ENCODE measurements around the gene GALNT2. TPM values are rescaled to one million over a fixed set of nuclear protein-coding genes. Genes with fewer than 3 reads are reported as not detected.

GALNT2 gene
- total and polyA plus RNA-seq, 10 of the 15 experiments (the other 5 are each of a cell fraction or from before 2014, with no cell fraction given), result 0.52 to 27.7 (median 16.3) TPM

DNA sequence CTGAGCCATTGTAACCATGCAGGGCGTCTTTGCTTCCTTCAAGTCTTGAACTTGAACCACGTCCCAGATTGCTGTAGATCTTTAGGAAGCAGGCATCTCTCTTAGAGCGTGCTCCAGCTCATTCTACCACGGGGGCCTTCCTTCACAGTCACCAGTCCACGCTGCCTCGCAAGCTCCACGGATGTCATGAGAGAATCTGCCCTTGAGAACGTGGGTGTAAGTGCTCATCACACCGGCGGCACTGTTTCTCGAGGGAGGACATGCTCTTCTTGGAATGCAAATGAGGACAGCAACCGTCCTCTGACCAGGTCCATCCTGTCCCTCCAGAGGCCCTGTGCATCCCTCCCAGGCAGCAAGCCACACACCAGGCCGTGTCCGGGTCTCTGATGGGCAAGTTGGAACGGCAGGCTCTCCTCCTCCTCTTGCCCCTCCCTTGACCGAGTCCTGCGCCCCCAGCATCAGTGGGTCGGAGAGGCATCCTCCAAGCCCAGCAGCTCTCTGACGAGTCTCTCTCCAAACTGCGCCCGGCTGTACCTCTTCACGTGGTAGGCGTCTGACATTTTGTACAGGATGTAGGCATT lies 256.0 kb downstream of the GALNT2 start:
- Histone ChIP-seq H2AFZ (ENCODE audit: control insufficient read depth, low read depth, low read length) (no peak overlapping the region), H3K4me1 (ENCODE audit: control insufficient read depth, insufficient read depth, low read length) (no peaks in the 10 kb centered on the region), H3K4me2 (ENCODE audit: control insufficient read depth, insufficient read depth) (no peak overlapping the region), H3K27me3 (replicated peaks in 1 of 2; ENCODE audit: control insufficient read depth in 2 of 2, insufficient read depth in 2 of 2, low read length in 1 of 2) (peaks cover 0 to 1% of the 10 kb centered on the region in 2 experiments; a peak in 1 of 4 replicates), H3K4me3 (no peak overlapping the region), H3K9ac (ENCODE audit: control insufficient read depth, insufficient read depth, low read length) (no peak overlapping the region), H3K36me3 (ENCODE audit: control insufficient read depth in 2 of 2, insufficient read depth in 2 of 2, low read length in 1 of 2) (no peaks in the 10 kb centered on the region), H3K27ac (ENCODE audit: control insufficient read depth, insufficient read depth) (no peak overlapping the region), H4K20me1 (ENCODE audit: control insufficient read depth, insufficient read depth) (no peaks in the 10 kb centered on the region), H3K9me3 (replicated peaks; ENCODE audit: control insufficient read depth, insufficient read depth, low read length) (no peaks in the 10 kb centered on the region), H3K79me2 (ENCODE audit: control insufficient read depth, insufficient read depth, low read length) (no peaks in the 10 kb centered on the region)
- TF ChIP-seq, protein P1, sequence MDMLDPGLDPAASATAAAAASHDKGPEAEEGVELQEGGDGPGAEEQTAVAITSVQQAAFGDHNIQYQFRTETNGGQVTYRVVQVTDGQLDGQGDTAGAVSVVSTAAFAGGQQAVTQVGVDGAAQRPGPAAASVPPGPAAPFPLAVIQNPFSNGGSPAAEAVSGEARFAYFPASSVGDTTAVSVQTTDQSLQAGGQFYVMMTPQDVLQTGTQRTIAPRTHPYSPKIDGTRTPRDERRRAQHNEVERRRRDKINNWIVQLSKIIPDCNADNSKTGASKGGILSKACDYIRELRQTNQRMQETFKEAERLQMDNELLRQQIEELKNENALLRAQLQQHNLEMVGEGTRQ (IDR thresholded peaks at IDR 0.05; ENCODE audit: borderline replicate concordance, low read depth, low read length), result no peak
- TF ChIP-seq JUND (IDR thresholded peaks at IDR 0.05; ENCODE audit: low read depth, low read length), result no peak
- FAIRE-seq (no peak), DNase-seq (ENCODE audit: low read depth, low spot score) (no peak), ATAC-seq (no peak)
- CTCF ChIA-PET, result no interaction called here
- POLR2A ChIA-PET, result no interaction called here
- WGBS (ENCODE audit: insufficient coverage, insufficient replicate concordance, low lambda C conversion rate, missing lambda C conversion rate), result 47% methylated on average over 23 of the region's 23 CpGs
- no TSS peak for BruUV-seq (replicated peaks)
- in situ Hi-C loops (cut with MboI) (no loop called here), intact Hi-C loops (cut with micrococcal nuclease; ENCODE audit: unreplicated experiment) (no loop called here)
- RAD21 ChIA-PET (ENCODE audit: unreplicated experiment), result no interaction called here
- SMC1A ChIA-PET (ENCODE audit: uncharacterized antibody, unreplicated experiment), result no interaction called here

DNA sequence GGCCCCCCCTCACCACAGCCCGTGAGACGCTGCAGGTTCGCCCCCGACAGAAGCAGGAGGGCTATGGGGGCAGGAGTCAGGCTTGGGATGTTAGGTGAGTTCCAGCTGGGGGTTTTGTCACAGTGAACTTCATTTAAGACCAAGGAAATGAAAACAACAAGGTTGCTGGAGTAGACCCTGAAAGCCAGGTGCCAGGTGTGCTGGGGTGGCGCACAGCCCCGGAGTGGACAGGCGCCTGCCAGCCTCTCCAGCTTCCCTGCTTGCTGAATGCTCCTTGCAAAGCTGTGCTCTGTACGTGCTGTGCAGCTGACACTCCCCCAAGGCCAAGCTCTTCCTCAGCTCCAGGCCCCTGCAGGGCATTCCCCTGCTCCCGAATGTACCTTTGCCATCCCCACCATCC lies 256.6 kb downstream of the GALNT2 start:
- intact Hi-C loops (cut with micrococcal nuclease; ENCODE audit: unreplicated experiment) (no loop called here), in situ Hi-C loops (cut with MboI) (no loop called here)
- Histone ChIP-seq H2AFZ (ENCODE audit: control insufficient read depth, low read depth, low read length) (no peak overlapping the region), H4K20me1 (ENCODE audit: control insufficient read depth, insufficient read depth) (no peaks in the 10 kb centered on the region), H3K27ac (ENCODE audit: control insufficient read depth, insufficient read depth) (no peak overlapping the region), H3K36me3 (ENCODE audit: control insufficient read depth in 2 of 2, insufficient read depth in 2 of 2, low read length in 1 of 2) (no peaks in the 10 kb centered on the region), H3K9me3 (replicated peaks; ENCODE audit: control insufficient read depth, insufficient read depth, low read length) (no peaks in the 10 kb centered on the region), H3K4me1 (ENCODE audit: control insufficient read depth, insufficient read depth, low read length) (peaks cover 6% of the 10 kb centered on the region), H3K27me3 (replicated peaks in 1 of 2; ENCODE audit: control insufficient read depth in 2 of 2, insufficient read depth in 2 of 2, low read length in 1 of 2) (peaks cover 0 to 1% of the 10 kb centered on the region in 2 experiments; a peak in 1 of 4 replicates), H3K79me2 (ENCODE audit: control insufficient read depth, insufficient read depth, low read length) (no peaks in the 10 kb centered on the region), H3K4me2 (ENCODE audit: control insufficient read depth, insufficient read depth) (no peak overlapping the region), H3K9ac (ENCODE audit: control insufficient read depth, insufficient read depth, low read length) (no peak overlapping the region), H3K4me3 (no peak overlapping the region)
- DNase-seq (ENCODE audit: low read depth, low spot score) (no peak), FAIRE-seq (no peak), ATAC-seq (no peak)
- 51% methylated on average over 9 of the region's 9 CpGs for WGBS (ENCODE audit: insufficient coverage, insufficient replicate concordance, low lambda C conversion rate, missing lambda C conversion rate)
- RAD21 ChIA-PET (ENCODE audit: unreplicated experiment), result no interaction called here
- BruUV-seq (replicated peaks), result no TSS peak
- SMC1A ChIA-PET (ENCODE audit: uncharacterized antibody, unreplicated experiment), result no interaction called here
- POLR2A ChIA-PET, result no interaction called here
- CTCF ChIA-PET, result interaction anchor here (0.5 kb wide), 1 partner anchor 662 kb away, joined by 4 read pairs; no protein-coding TSS in a partner anchor
- no peak for TF ChIP-seq ATF7 (IDR thresholded peaks at IDR 0.05; ENCODE audit: low read depth)
- TF ChIP-seq, protein P2, sequence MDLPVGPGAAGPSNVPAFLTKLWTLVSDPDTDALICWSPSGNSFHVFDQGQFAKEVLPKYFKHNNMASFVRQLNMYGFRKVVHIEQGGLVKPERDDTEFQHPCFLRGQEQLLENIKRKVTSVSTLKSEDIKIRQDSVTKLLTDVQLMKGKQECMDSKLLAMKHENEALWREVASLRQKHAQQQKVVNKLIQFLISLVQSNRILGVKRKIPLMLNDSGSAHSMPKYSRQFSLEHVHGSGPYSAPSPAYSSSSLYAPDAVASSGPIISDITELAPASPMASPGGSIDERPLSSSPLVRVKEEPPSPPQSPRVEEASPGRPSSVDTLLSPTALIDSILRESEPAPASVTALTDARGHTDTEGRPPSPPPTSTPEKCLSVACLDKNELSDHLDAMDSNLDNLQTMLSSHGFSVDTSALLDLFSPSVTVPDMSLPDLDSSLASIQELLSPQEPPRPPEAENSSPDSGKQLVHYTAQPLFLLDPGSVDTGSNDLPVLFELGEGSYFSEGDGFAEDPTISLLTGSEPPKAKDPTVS (IDR thresholded peaks at IDR 0.05; ENCODE audit: low read depth, low read length), result no peak
- TF ChIP-seq SUZ12 (IDR thresholded peaks at IDR 0.05; ENCODE audit: unreplicated experiment), result no peak
- no peak for TF ChIP-seq TCF12 (IDR thresholded peaks at IDR 0.05; ENCODE audit: low read depth, low read length)
- TF ChIP-seq ZNF592 (IDR thresholded peaks at IDR 0.05), result no peak
- TF ChIP-seq GATAD2B (conservative IDR thresholded peaks at IDR 0.05; ENCODE audit: low read depth), result no peak
- TF ChIP-seq SMARCA5 (IDR thresholded peaks at IDR 0.05), result no peak
- no peak for TF ChIP-seq IKZF2 (IDR thresholded peaks at IDR 0.05)
- no peak for TF ChIP-seq NRF1 (conservative IDR thresholded peaks at IDR 0.05; ENCODE audit: low read depth, low read length)
- no peak for TF ChIP-seq STAT1 (conservative IDR thresholded peaks at IDR 0.05)
